ENCODE results near the gene IL20.

IL20 gene

GRCh38 chr1:206882555-206882954, 17.1 kb downstream of the IL20 start:
- no peaks in the 10 kb centered on the region for H3K27me3 Mint-ChIP-seq
- peaks cover 13% of the 10 kb centered on the region for H3K9me3 Mint-ChIP-seq (ENCODE audit: low read depth)
- peaks cover 21% of the 10 kb centered on the region for H3K36me3 Mint-ChIP-seq
- H3K4me1 Mint-ChIP-seq (ENCODE audit: low read depth): no peaks in the 10 kb centered on the region
- no peak overlapping the region for H3K27ac Mint-ChIP-seq
- H3K4me3 Mint-ChIP-seq: no peak overlapping the region

DNA sequence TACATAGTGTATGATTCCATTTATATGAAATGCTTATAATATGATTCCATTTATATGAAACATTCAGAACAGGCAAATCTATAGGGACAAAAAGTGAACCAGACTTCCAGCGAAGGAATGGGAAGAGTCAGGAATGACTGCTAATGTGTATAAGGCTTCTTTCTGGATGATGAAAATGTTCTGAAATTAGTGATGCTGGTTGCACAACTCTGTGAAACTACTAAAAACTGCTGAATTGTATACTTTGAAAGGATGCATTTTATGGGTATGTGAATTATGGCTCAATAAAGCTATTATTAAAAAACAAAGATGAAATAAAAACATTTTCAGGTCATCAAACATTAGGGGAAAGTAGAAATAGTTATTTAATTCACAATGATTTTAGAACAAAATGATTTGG, 17.7 kb downstream of the IL20 start:
- H3K4me1 Mint-ChIP-seq (ENCODE audit: low read depth): peaks cover under 1% of the 10 kb centered on the region
- no peaks in the 10 kb centered on the region for H3K27me3 Mint-ChIP-seq
- no peak overlapping the region for H3K27ac Mint-ChIP-seq
- H3K9me3 Mint-ChIP-seq (ENCODE audit: low read depth): peaks cover 13% of the 10 kb centered on the region
- H3K4me3 Mint-ChIP-seq: no peak overlapping the region
- peaks cover 17% of the 10 kb centered on the region for H3K36me3 Mint-ChIP-seq

DNA sequence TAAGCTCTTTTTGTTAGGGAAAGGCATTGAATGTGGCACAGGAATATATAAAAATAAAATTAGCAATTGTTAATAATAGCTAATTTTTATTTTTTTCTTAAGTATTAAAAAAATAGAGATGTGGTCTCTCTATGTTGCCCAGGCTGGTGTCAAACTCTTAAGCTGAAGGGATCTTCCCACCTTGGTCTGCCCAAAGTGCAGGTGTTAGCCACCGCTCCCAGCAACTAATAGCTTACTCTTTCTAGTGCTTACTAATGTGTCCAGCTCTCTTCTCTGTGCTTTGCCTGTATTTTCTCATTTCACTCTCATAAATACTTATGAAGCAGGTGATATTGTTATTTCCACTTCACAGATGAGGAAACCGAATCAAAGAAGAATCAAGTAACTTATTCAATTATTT, 18.5 kb downstream of the IL20 start:
- peaks cover 2% of the 10 kb centered on the region for H3K4me1 Mint-ChIP-seq (ENCODE audit: low read depth)
- H3K36me3 Mint-ChIP-seq: peaks cover 13% of the 10 kb centered on the region
- H3K27me3 Mint-ChIP-seq: no peaks in the 10 kb centered on the region
- H3K9me3 Mint-ChIP-seq (ENCODE audit: low read depth): peaks cover 9% of the 10 kb centered on the region
- no peak overlapping the region for H3K4me3 Mint-ChIP-seq
- no peak overlapping the region for H3K27ac Mint-ChIP-seq

DNA sequence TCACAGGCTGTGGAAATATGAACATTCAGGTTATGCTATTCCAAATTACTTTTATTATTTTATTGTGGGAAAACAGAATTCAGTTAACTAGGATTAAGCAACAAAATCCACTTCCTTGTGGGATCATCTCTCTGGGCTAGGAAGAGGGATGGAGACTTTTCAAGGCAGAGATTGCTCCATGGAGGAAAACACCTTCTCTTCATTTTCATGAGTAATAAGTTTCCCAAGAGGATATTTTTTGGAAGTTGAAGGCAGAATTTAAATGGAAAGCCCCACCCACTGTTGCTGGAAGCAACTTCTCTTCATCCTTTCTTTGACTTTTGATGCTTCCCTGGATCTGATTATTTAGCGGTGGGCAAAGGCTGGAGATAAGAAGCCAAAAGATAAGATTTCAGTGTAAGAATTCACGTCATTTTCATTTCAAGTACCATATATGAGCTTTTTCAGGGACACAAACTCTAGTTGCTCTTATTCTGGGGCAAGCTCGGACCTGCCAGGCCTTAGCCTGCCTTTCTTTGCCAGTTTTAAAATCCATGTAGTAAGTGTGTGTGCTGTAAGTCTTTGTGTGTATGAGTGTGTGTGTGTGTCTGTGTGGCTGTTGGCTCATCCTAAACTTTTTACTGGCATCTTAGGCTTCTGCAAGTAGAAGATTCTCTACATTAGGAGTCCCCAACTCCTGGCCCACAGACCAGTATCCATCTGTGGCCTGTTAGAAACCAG, 20.1 kb downstream of the IL20 start:
- Mint-ChIP-seq H3K9me3 (ENCODE audit: low read depth) (no peaks in the 10 kb centered on the region), H3K36me3 (peaks cover 7% of the 10 kb centered on the region), H3K27me3 (no peaks in the 10 kb centered on the region), H3K4me3 (no peak overlapping the region), H3K27ac (no peak overlapping the region), H3K4me1 (ENCODE audit: low read depth) (peaks cover 13% of the 10 kb centered on the region)

- Mint-ChIP-seq H3K4me1 (ENCODE audit: low read depth) (peaks cover 25% of the 10 kb centered on the region), H3K36me3 (peaks cover 7% of the 10 kb centered on the region), H3K27ac (no peak overlapping the region), H3K27me3 (no peaks in the 10 kb centered on the region), H3K9me3 (ENCODE audit: low read depth) (no peaks in the 10 kb centered on the region), H3K4me3 (no peak overlapping the region)
Observed at GRCh38 chr1:206886831-206887230, 21.4 kb downstream of the IL20 start.

DNA sequence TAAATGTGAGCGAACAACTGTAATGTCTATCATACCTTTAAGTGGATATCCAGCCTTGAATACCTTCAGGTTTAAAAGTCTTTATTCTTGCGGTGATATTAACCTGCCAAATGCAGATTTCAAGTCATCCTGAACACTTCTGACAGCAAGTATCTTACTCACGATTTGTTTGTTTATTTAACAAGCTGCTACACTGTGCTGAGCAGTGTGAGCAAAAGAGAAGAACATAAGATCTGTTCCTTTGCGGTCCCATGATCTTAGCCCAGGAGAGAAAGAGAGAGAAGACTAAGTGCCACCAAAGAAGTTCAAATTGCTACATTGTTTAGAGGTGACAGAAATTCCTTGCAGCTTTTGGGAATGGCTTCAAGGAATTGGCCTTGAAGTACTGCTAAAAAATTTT, 22.3 kb downstream of the IL20 start:
- no peaks in the 10 kb centered on the region for H3K9me3 Mint-ChIP-seq (ENCODE audit: low read depth)
- no peaks in the 10 kb centered on the region for H3K27me3 Mint-ChIP-seq
- H3K27ac Mint-ChIP-seq: no peak overlapping the region
- H3K4me3 Mint-ChIP-seq: no peak overlapping the region
- peaks cover 7% of the 10 kb centered on the region for H3K36me3 Mint-ChIP-seq
- peaks cover 28% of the 10 kb centered on the region for H3K4me1 Mint-ChIP-seq (ENCODE audit: low read depth)

GRCh38 chr1:206890125-206891060, 25.0 kb downstream of the IL20 start:
- H3K36me3 Mint-ChIP-seq: peaks cover 6% of the 10 kb centered on the region
- peak overlapping the region; percentile 12 for H3K4me3 Mint-ChIP-seq
- peaks cover 43% of the 10 kb centered on the region for H3K4me1 Mint-ChIP-seq (ENCODE audit: low read depth)
- peak overlapping the region; percentile 67 for H3K27ac Mint-ChIP-seq
- no peaks in the 10 kb centered on the region for H3K27me3 Mint-ChIP-seq
- no peaks in the 10 kb centered on the region for H3K9me3 Mint-ChIP-seq (ENCODE audit: low read depth)

GRCh38 chr1:206891412-206891811, 26.0 kb downstream of the IL20 start:
- H3K4me1 Mint-ChIP-seq (ENCODE audit: low read depth): peaks cover 51% of the 10 kb centered on the region
- no peaks in the 10 kb centered on the region for H3K9me3 Mint-ChIP-seq (ENCODE audit: low read depth)
- no peaks in the 10 kb centered on the region for H3K27me3 Mint-ChIP-seq
- H3K4me3 Mint-ChIP-seq: no peak overlapping the region
- H3K27ac Mint-ChIP-seq: peak overlapping the region; percentile 67
- H3K36me3 Mint-ChIP-seq: peaks cover 2% of the 10 kb centered on the region

- Mint-ChIP-seq H3K9me3 (ENCODE audit: low read depth) (no peaks in the 10 kb centered on the region), H3K4me1 (ENCODE audit: low read depth) (peaks cover 61% of the 10 kb centered on the region), H3K27me3 (no peaks in the 10 kb centered on the region), H3K36me3 (peaks cover 2% of the 10 kb centered on the region), H3K4me3 (no peak overlapping the region), H3K27ac (no peak overlapping the region)
Observed at GRCh38 chr1:206892351-206892984, 27.0 kb downstream of the IL20 start.

- Mint-ChIP-seq H3K4me1 (ENCODE audit: low read depth) (peaks cover 64% of the 10 kb centered on the region), H3K4me3 (no peak overlapping the region), H3K9me3 (ENCODE audit: low read depth) (no peaks in the 10 kb centered on the region), H3K27me3 (no peaks in the 10 kb centered on the region), H3K27ac (peak overlapping the region; percentile 5), H3K36me3 (no peaks in the 10 kb centered on the region)
Observed at GRCh38 chr1:206893380-206893779, 28.0 kb downstream of the IL20 start.

- Mint-ChIP-seq H3K36me3 (no peaks in the 10 kb centered on the region), H3K4me1 (ENCODE audit: low read depth) (peaks cover 67% of the 10 kb centered on the region), H3K9me3 (ENCODE audit: low read depth) (no peaks in the 10 kb centered on the region), H3K27ac (peak overlapping the region; percentile 61), H3K27me3 (no peaks in the 10 kb centered on the region), H3K4me3 (no peak overlapping the region)
Observed at GRCh38 chr1:206895325-206895724, 29.9 kb downstream of the IL20 start.

DNA sequence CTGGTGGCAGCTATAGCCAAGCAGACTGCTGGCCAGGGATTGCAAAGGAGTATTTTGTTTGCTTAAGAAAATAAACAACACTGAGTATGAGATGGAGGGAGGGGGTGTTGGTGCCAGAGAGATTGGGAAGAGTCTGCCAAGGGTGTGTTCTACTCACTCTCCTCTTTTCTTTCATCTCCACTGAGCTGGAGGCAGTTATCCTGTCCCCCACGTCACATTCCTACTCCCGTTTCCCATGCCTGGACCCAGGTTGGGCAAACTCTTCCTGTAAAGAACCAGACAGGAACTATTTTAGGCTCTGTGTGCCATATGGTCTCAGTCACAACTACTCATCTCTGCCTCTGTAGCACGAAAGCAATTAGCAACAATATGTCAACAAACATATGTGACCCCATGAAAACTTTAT, 30.4 kb downstream of the IL20 start:
- Mint-ChIP-seq H3K36me3 (peaks cover under 1% of the 10 kb centered on the region), H3K9me3 (ENCODE audit: low read depth) (no peaks in the 10 kb centered on the region), H3K27ac (peak overlapping the region; percentile 61), H3K27me3 (no peaks in the 10 kb centered on the region), H3K4me3 (no peak overlapping the region), H3K4me1 (ENCODE audit: low read depth) (peaks cover 67% of the 10 kb centered on the region)

GRCh38 chr1:206896261-206896660, 30.8 kb downstream of the IL20 start:
- H3K27me3 Mint-ChIP-seq: no peaks in the 10 kb centered on the region
- H3K4me3 Mint-ChIP-seq: no peak overlapping the region
- H3K9me3 Mint-ChIP-seq (ENCODE audit: low read depth): no peaks in the 10 kb centered on the region
- H3K36me3 Mint-ChIP-seq: peaks cover 4% of the 10 kb centered on the region
- no peak overlapping the region for H3K27ac Mint-ChIP-seq
- H3K4me1 Mint-ChIP-seq (ENCODE audit: low read depth): peaks cover 67% of the 10 kb centered on the region

DNA sequence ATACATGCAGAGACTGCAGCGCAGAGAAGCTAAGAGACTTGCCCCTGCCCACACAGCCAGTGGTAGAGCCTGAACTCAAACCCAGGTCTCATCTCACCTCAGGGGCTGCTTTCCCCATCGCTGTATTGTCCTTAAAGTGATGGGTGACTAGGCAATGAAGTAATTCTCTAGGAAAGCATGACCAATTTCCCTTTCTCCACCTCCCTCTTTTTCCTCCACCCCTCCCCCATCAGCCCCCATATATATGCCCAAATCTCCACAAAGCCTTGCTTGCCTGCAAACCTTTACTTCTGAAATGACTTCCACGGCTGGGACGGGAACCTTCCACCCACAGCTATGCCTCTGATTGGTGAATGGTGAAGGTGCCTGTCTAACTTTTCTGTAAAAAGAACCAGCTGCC, 31.8 kb downstream of the IL20 start, which contains the start of gene IL24:
Gene IL24, plus strand, starts transcription at position 269 of the 400 bp plus-strand sequence. CDS start 390 bp downstream, outside the sequence.
- peaks cover 69% of the 10 kb centered on the region for H3K4me1 Mint-ChIP-seq (ENCODE audit: low read depth)
- peak within 1 kb of the TSS; percentile 51 for H3K4me3 Mint-ChIP-seq
- no peaks in the 10 kb centered on the region for H3K9me3 Mint-ChIP-seq (ENCODE audit: low read depth)
- H3K27me3 Mint-ChIP-seq: no peaks in the 10 kb centered on the region
- peak within 1 kb of the TSS; percentile 89 for H3K27ac Mint-ChIP-seq
- H3K36me3 Mint-ChIP-seq: peaks cover 4% of the 10 kb centered on the region

Data from activated naive CD8-positive, alpha-beta T cell (primary cell).